ENCODE results near the gene C10orf71. TPM values are rescaled to one million over a fixed set of nuclear protein-coding genes. Genes with fewer than 3 reads are reported as not detected.

C10orf71 gene
- total and polyA plus RNA-seq, 2 donors (not counting 1 experiment from before 2014, with no cell fraction given): not detected

GRCh38 chr10:49270565-49270964, 28.4 kb upstream of the C10orf71 start:
- H3K27ac Mint-ChIP-seq: no peak overlapping the region
- H3K79me2 ChIP-seq (ENCODE audit: control insufficient read depth, insufficient read depth, low read length): no peaks in the 10 kb centered on the region
- no peak overlapping the region for H3K4me3 Mint-ChIP-seq
- no peak overlapping the region for H3K4me2 ChIP-seq (replicated peaks; ENCODE audit: low read depth, low read length, poor library complexity, severe bottlenecking)
- no peak overlapping the region for H3K27ac ChIP-seq (ENCODE audit: low read length in 2 of 2)
- no peaks in the 10 kb centered on the region for H3K36me3 ChIP-seq (replicated peaks in 1 of 2; ENCODE audit: control extremely low read depth in 1 of 2, control insufficient read depth in 1 of 2, extremely low read depth in 1 of 2, insufficient read depth in 2 of 2, low read length in 1 of 2)
- ATAC-seq (ENCODE audit: low read depth) (no peak), DNase-seq (no peak)
- H3K9me3 ChIP-seq (ENCODE audit: control extremely low read depth in 1 of 3, control insufficient read depth in 2 of 3, insufficient read depth in 1 of 3, low read length in 2 of 3): peaks cover 6 to 9% (median 6%) of the 10 kb centered on the region in 3 donors
- H3K4me1 ChIP-seq (ENCODE audit: control insufficient read depth in 2 of 2, insufficient read depth in 2 of 2, low read length in 2 of 2): peaks cover 16% of the 10 kb centered on the region in 2 donors
- H2AFZ ChIP-seq (ENCODE audit: insufficient read depth, low read depth, low read length, poor library complexity, severe bottlenecking): no peak overlapping the region
- POLR2A ChIA-PET: no interaction called here
- H3K4me1 Mint-ChIP-seq: peaks cover 20% of the 10 kb centered on the region
- WGBS (ENCODE audit: insufficient coverage): 89% methylated on average over 2 of the region's 2 CpGs
- no peaks in the 10 kb centered on the region for H4K20me1 ChIP-seq (ENCODE audit: control insufficient read depth, insufficient read depth, low read length, poor library complexity, severe bottlenecking)
- H3K27me3 ChIP-seq (replicated peaks in 1 of 4; ENCODE audit: control extremely low read depth in 1 of 4, control insufficient read depth in 3 of 4, insufficient read depth in 4 of 4, low read length in 3 of 4): peaks cover 0 to 3% (median 0%) of the 10 kb centered on the region in 4 experiments
- H3K9ac ChIP-seq (ENCODE audit: low read length): no peak overlapping the region
- intact Hi-C loops (cut with micrococcal nuclease): no loop called here
- H3K27me3 Mint-ChIP-seq: no peaks in the 10 kb centered on the region
- no peak overlapping the region for H3K4me3 ChIP-seq (ENCODE audit: control extremely low read depth in 1 of 5, extremely low read depth in 1 of 5, insufficient read depth in 1 of 5, low read depth in 2 of 5, low read length in 4 of 5)
- TF ChIP-seq EZH2 (IDR thresholded peaks at IDR 0.05; ENCODE audit: borderline replicate concordance, insufficient read depth, low read depth, low read length, poor library complexity, severe bottlenecking) (no peak), CTCF (IDR thresholded peaks at IDR 0.05) (no peak)
- H3K9me3 Mint-ChIP-seq (ENCODE audit: insufficient read depth): peaks cover 6% of the 10 kb centered on the region
- CTCF ChIA-PET: interaction anchor here (1.2 kb wide), 1 partner anchor 249 kb away, joined by 3 read pairs; no protein-coding TSS in a partner anchor

GRCh38 chr10:49271346-49271745, 27.6 kb upstream of the C10orf71 start:
- Mint-ChIP-seq H3K4me3 (no peak overlapping the region), H3K27ac (no peak overlapping the region), H3K27me3 (no peaks in the 10 kb centered on the region), H3K9me3 (ENCODE audit: insufficient read depth) (peaks cover 3% of the 10 kb centered on the region), H3K4me1 (peaks cover 20% of the 10 kb centered on the region)
- Histone ChIP-seq H3K27ac (ENCODE audit: low read length in 2 of 2) (no peak overlapping the region), H4K20me1 (ENCODE audit: control insufficient read depth, insufficient read depth, low read length, poor library complexity, severe bottlenecking) (no peaks in the 10 kb centered on the region), H3K4me2 (replicated peaks; ENCODE audit: low read depth, low read length, poor library complexity, severe bottlenecking) (no peak overlapping the region), H3K4me3 (ENCODE audit: control extremely low read depth in 1 of 5, extremely low read depth in 1 of 5, insufficient read depth in 1 of 5, low read depth in 2 of 5, low read length in 4 of 5) (no peak overlapping the region), H3K9ac (ENCODE audit: low read length) (no peak overlapping the region), H3K36me3 (replicated peaks in 1 of 2; ENCODE audit: control extremely low read depth in 1 of 2, control insufficient read depth in 1 of 2, extremely low read depth in 1 of 2, insufficient read depth in 2 of 2, low read length in 1 of 2) (no peaks in the 10 kb centered on the region), H3K9me3 (ENCODE audit: control extremely low read depth in 1 of 3, control insufficient read depth in 2 of 3, insufficient read depth in 1 of 3, low read length in 2 of 3) (peaks cover 0 to 6% (median 2%) of the 10 kb centered on the region in 3 donors), H3K27me3 (replicated peaks in 1 of 4; ENCODE audit: control extremely low read depth in 1 of 4, control insufficient read depth in 3 of 4, insufficient read depth in 4 of 4, low read length in 3 of 4) (peaks cover 0 to 3% (median 0%) of the 10 kb centered on the region in 4 experiments), H3K79me2 (ENCODE audit: control insufficient read depth, insufficient read depth, low read length) (no peaks in the 10 kb centered on the region), H2AFZ (ENCODE audit: insufficient read depth, low read depth, low read length, poor library complexity, severe bottlenecking) (no peak overlapping the region), H3K4me1 (ENCODE audit: control insufficient read depth in 2 of 2, insufficient read depth in 2 of 2, low read length in 2 of 2) (peaks cover 16% of the 10 kb centered on the region in 2 donors)
- WGBS (ENCODE audit: insufficient coverage): 83% methylated on average over 11 of the region's 11 CpGs
- ATAC-seq (ENCODE audit: low read depth): no peak
- DNase-seq: no peak
- ChIA-PET POLR2A (no interaction called here), CTCF (interaction anchor here (1.2 kb wide), 1 partner anchor 248 kb away, joined by 3 read pairs; no protein-coding TSS in a partner anchor)
- TF ChIP-seq EZH2 (IDR thresholded peaks at IDR 0.05; ENCODE audit: borderline replicate concordance, insufficient read depth, low read depth, low read length, poor library complexity, severe bottlenecking) (no peak), CTCF (IDR thresholded peaks at IDR 0.05) (no peak)
- intact Hi-C loops (cut with micrococcal nuclease): no loop called here
